GM12878 (cell line): ENCODE results near the gene TTC9C. TPM values are rescaled to one million over a fixed set of nuclear protein-coding genes. Genes with fewer than 3 reads are reported as not detected.

ENCODE experiments used
- ATAC-seq: fragments of 200-7000 bp; cut with Tn5 transposase; 3 replicates; pipeline ENCODE4 v1.9.1; 2020; ENCODE audit warnings: mild to moderate bottlenecking, moderate library complexity
- BruUV-seq: library from RNA; stranded (reverse); fragments of 400-500 nt; replicated peaks from 2 replicates; lab custom pipeline; 2021; lab: Mats Ljungman, UMichigan
- CTCF ChIA-PET: fragments of 300-600 bp; sonication (Branson Sonifier 250); formaldehyde crosslinking; extraction: SDS; loops from one replicate; lab custom pipeline; 2021; ENCODE audit warnings: inconsistent platforms; lab: Yijun Ruan, JAX
- POLR2A ChIA-PET: fragments of 350-600 bp; formaldehyde crosslinking; extraction: SDS; loops from one replicate; lab custom pipeline; 2021; ENCODE audit warnings: inconsistent platforms; lab: Charles Lee
- RAD21 ChIA-PET: fragments of 300-600 bp; sonication (Branson Sonifier 250); formaldehyde crosslinking; loops from one replicate; lab custom pipeline; 2023; ENCODE audit warnings: antibody characterized with exemption; ENCODE audit not compliant: unreplicated experiment; lab: Charles Lee
- SMC1A ChIA-PET: fragments of 300-600 bp; sonication (Branson Sonifier 250); formaldehyde crosslinking; loops from one replicate; lab custom pipeline; 2023; ENCODE audit not compliant: unreplicated experiment, uncharacterized antibody; lab: Charles Lee
- DNase-seq: peaks from one replicate; pipeline ENCODE4 v3.0.0-alpha.2; 2011; ENCODE audit warnings: low read depth, low spot score
- FAIRE-seq: peaks from 3 replicates; lab custom pipeline; 2011; peaks lifted over from hg19 to GRCh38; lab: Jason Lieb, UNC
- H2AFZ ChIP-seq: 2 replicates; pipeline ENCODE4 v1.6.0; 2011; ENCODE audit warnings: low read depth, low read length, control low read depth; ENCODE audit not compliant: control insufficient read depth
- H3K27ac ChIP-seq: 2 replicates; pipeline ENCODE4 v1.5.1; 2011; ENCODE audit warnings: control low read depth; ENCODE audit not compliant: control insufficient read depth, insufficient read depth
- H3K27me3 ChIP-seq, 2 experiments: replicated peaks in 1 of 2; 2 replicates each; pipeline versions ENCODE4 v1.6.0 to v1.6.1; 2011; ENCODE audit warnings: low read length in 1 of 2; ENCODE audit not compliant: control insufficient read depth in 2 of 2, insufficient read depth in 2 of 2
- H3K36me3 ChIP-seq, 2 experiments: 2 replicates each; pipeline ENCODE4 v1.5.1; 2011; ENCODE audit warnings: low read length in 1 of 2; ENCODE audit not compliant: control insufficient read depth in 2 of 2, insufficient read depth in 2 of 2
- H3K4me1 ChIP-seq: 2 replicates; pipeline ENCODE4 v1.6.1; 2011; ENCODE audit warnings: mild to moderate bottlenecking, low read length, moderate library complexity, mixed read lengths; ENCODE audit not compliant: control insufficient read depth, insufficient read depth
- H3K4me2 ChIP-seq: 2 replicates; pipeline ENCODE4 v1.6.0; 2011; ENCODE audit warnings: control low read depth; ENCODE audit not compliant: control insufficient read depth, insufficient read depth
- H3K4me3 ChIP-seq: fragments of 200-600 bp; sonication (generic); 2 replicates; pipeline ENCODE4 v1.5.1; 2016
- H3K79me2 ChIP-seq: 2 replicates; pipeline ENCODE4 v1.6.0; 2011; ENCODE audit warnings: low read length; ENCODE audit not compliant: control insufficient read depth, insufficient read depth
- H3K9ac ChIP-seq: 2 replicates; pipeline ENCODE4 v1.8.0; 2011; ENCODE audit warnings: low read length, control low read depth, mixed read lengths; ENCODE audit not compliant: control insufficient read depth, insufficient read depth
- H3K9me3 ChIP-seq: replicated peaks from 3 replicates; pipeline ENCODE4 v1.5.1; 2011; ENCODE audit warnings: mild to moderate bottlenecking, low read length; ENCODE audit not compliant: control insufficient read depth, insufficient read depth
- H4K20me1 ChIP-seq: 2 replicates; pipeline ENCODE4 v1.6.0; 2011; ENCODE audit not compliant: control insufficient read depth, insufficient read depth
- ASH2L ChIP-seq: fragments of 300-600, 200-600 bp; sonication (generic); IDR thresholded peaks from 2 replicates; pipeline ENCODE4 v1.6.1; 2017; ENCODE audit warnings: low read depth, mild to moderate bottlenecking, borderline replicate concordance
- ATF7 ChIP-seq: fragments of 450-650 bp; IDR thresholded peaks from 2 replicates; pipeline ENCODE4 v1.6.1; 2016; ENCODE audit warnings: low read depth, mild to moderate bottlenecking
- CTCF ChIP-seq, 3 experiments: IDR thresholded peaks in 2 of 3; conservative IDR thresholded peaks in 1 of 3; 2 replicates each; pipeline ENCODE4 v1.5.1; 2011; ENCODE audit warnings: low read depth in 3 of 3, low read length in 3 of 3, mild to moderate bottlenecking in 3 of 3, control low read depth in 2 of 3, moderate library complexity in 2 of 3, inconsistent platforms in 1 of 3, mixed read lengths in 1 of 3; ENCODE audit not compliant: control insufficient read depth in 2 of 3, insufficient read depth in 1 of 3; ENCODE audit errors: extremely low read depth in 1 of 3
- DPF2 ChIP-seq: fragments of 450-650 bp; IDR thresholded peaks from 2 replicates; pipeline ENCODE4 v1.6.1; 2017; ENCODE audit warnings: mild to moderate bottlenecking
- ETV6 ChIP-seq, 2 experiments: fragments of 450-650 bp in 1 of 2; IDR thresholded peaks in 1 of 2; conservative IDR thresholded peaks in 1 of 2; 2 replicates each; pipeline ENCODE4 v1.6.1; 2014; ENCODE audit warnings: antibody characterized with exemption in 1 of 2, borderline replicate concordance in 1 of 2, low read depth in 1 of 2, mild to moderate bottlenecking in 1 of 2, moderate library complexity in 1 of 2
- FOXK2 ChIP-seq: fragments of 450-650 bp; IDR thresholded peaks from 2 replicates; pipeline ENCODE4 v1.6.1; 2017; ENCODE audit warnings: mild to moderate bottlenecking, moderate library complexity
- HCFC1 ChIP-seq: fragments of 150-350 bp; IDR thresholded peaks from 2 replicates; pipeline ENCODE4 v1.6.1; 2014; ENCODE audit warnings: low read length
- JUNB ChIP-seq: IDR thresholded peaks from 2 replicates; pipeline ENCODE4 v1.6.1; 2016; ENCODE audit warnings: antibody characterized with exemption, mild to moderate bottlenecking
- KAT2A ChIP-seq: conservative IDR thresholded peaks from 2 replicates; pipeline ENCODE4 v1.6.1; 2011; ENCODE audit warnings: low read depth, low read length; ENCODE audit not compliant: control insufficient read depth
- KDM1A ChIP-seq: fragments of 200-600 bp; sonication (generic); IDR thresholded peaks from 2 replicates; pipeline ENCODE4 v1.6.1; 2016; ENCODE audit warnings: borderline replicate concordance
- LARP7 ChIP-seq: fragments of 450-650 bp; IDR thresholded peaks from 2 replicates; pipeline ENCODE4 v1.6.1; 2017; ENCODE audit warnings: mild to moderate bottlenecking
- MEF2B ChIP-seq: fragments of 450-650 bp; IDR thresholded peaks from 2 replicates; pipeline ENCODE4 v1.6.1; 2018; ENCODE audit warnings: mild to moderate bottlenecking, moderate library complexity; ENCODE audit not compliant: partially characterized antibody, poor library complexity, severe bottlenecking
- MLLT1 ChIP-seq: fragments of 450-650 bp; IDR thresholded peaks from 2 replicates; pipeline ENCODE4 v1.6.1; 2016; ENCODE audit warnings: mild to moderate bottlenecking
- RFX5 ChIP-seq: IDR thresholded peaks from 2 replicates; pipeline ENCODE4 v1.6.1; 2011; ENCODE audit warnings: low read depth, low read length, improper control_type of control experiment
- SMAD5 ChIP-seq: IDR thresholded peaks from 2 replicates; pipeline ENCODE4 v1.6.1; 2016; ENCODE audit warnings: antibody characterized with exemption, low read depth
- SMC3 ChIP-seq: IDR thresholded peaks from 2 replicates; pipeline ENCODE4 v1.6.1; 2011; ENCODE audit warnings: low read length, improper control_type of control experiment, borderline replicate concordance
- SREBF1 ChIP-seq: IDR thresholded peaks from 2 replicates; pipeline ENCODE4 v1.6.1; 2012; ENCODE audit warnings: mild to moderate bottlenecking, low read length
- SREBF2 ChIP-seq: IDR thresholded peaks from 2 replicates; pipeline ENCODE4 v1.6.1; 2012; ENCODE audit warnings: mild to moderate bottlenecking, low read length
- TAF1 ChIP-seq: IDR thresholded peaks from 2 replicates; pipeline ENCODE4 v1.6.1; 2011; ENCODE audit warnings: mild to moderate bottlenecking, low read depth, low read length, borderline replicate concordance
- YY1 ChIP-seq: IDR thresholded peaks from 2 replicates; pipeline ENCODE4 v1.6.1; 2011; ENCODE audit warnings: low read depth, mild to moderate bottlenecking, low read length
- ZBED1 ChIP-seq: IDR thresholded peaks from 2 replicates; pipeline ENCODE4 v1.6.1; 2016; ENCODE audit warnings: borderline replicate concordance
- WGBS: methylation state at CpG from one replicate; pipeline ENCODE4 v1.1.6; 2016; ENCODE audit warnings: low lambda C conversion rate; ENCODE audit not compliant: insufficient replicate concordance, insufficient coverage; ENCODE audit errors: missing lambda C conversion rate; 5-methylcytosine and 5-hydroxymethylcytosine counted together
- in situ Hi-C: fragments of 300-500 bp; cut with MboI; formaldehyde crosslinking; loops from 9 replicates; pipeline ENCODE4 v1.14.3; 2018; ENCODE audit warnings: mixed read lengths
- intact Hi-C: fragments of 100-400 bp; cut with micrococcal nuclease; formaldehyde crosslinking; loops from one replicate; pipeline ENCODE4 v1.14.2; 2022; ENCODE audit not compliant: unreplicated experiment
- polyA plus RNA-seq, 11 experiments: library from polyadenylated mRNA; depleted of rRNA in 4 of 11; unstranded in 6 of 11; stranded (reverse) in 5 of 11; fragments of >200 nt; fragmentation: Nextera tagmentation in 4 of 11; fragmentation: Illumina TruSeq in 1 of 11; extraction: Ambion mirVana in 4 of 11; extraction: Trizol in 1 of 11; gene quantifications; 1 replicate in 1 of 11; 2 replicates in 10 of 11; pipeline versions ENCODE4 v1.2.1 to v1.2.3, GENCODE V29; 2011 to 2016; ENCODE audit warnings: inconsistent platforms in 2 of 11, missing spikeins in 2 of 11, low read depth in 1 of 11
- total RNA-seq, 4 experiments: library from RNA; depleted of rRNA in 3 of 4; stranded (reverse); fragments of >200 nt in 3 of 4; fragmentation: Illumina TruSeq in 1 of 4; extraction: Trizol in 1 of 4; gene quantifications; 2 replicates each; pipeline versions ENCODE4 v1.2.1 to v1.2.3, GENCODE V29; 2013 to 2021

The TTC9C gene
- total and polyA plus RNA-seq, 10 of the 15 experiments (the other 5 are each of a cell fraction or from before 2014, with no cell fraction given), result 42.0 to 72.3 (median 50.4) TPM

- 9% methylated on average over 54 of the region's 55 CpGs for WGBS
- peak; percentile 44; the same call in 1 of the 2 replicates for TF ChIP-seq ATF7
- TF ChIP-seq JUNB, result no peak
- TF ChIP-seq RFX5, result no peak
- peak in 1 of 2 experiments; percentile 23; a peak in 1 of 4 replicates for TF ChIP-seq ETV6 (conservative IDR thresholded peaks at IDR 0.05 in 1 of 2, IDR thresholded peaks at IDR 0.05 in 1 of 2; ENCODE audit: borderline replicate concordance in 1 of 2, low read depth in 1 of 2)
- peak; percentile 74 for TF ChIP-seq HCFC1
- peak; percentile 99 for TF ChIP-seq MLLT1
- no peak for TF ChIP-seq CTCF (IDR thresholded peaks at IDR 0.05 in 2 of 3, conservative IDR thresholded peaks at IDR 0.05 in 1 of 3; ENCODE audit: control insufficient read depth in 2 of 3, extremely low read depth in 1 of 3, insufficient read depth in 1 of 3, low read depth in 3 of 3, low read length in 3 of 3)
- no peak for TF ChIP-seq FOXK2
- peak; percentile 39; the same call in 1 of the 2 replicates for TF ChIP-seq SMAD5
- TF ChIP-seq YY1, result peak; percentile 85; the same call in 1 of the 2 replicates
- TF ChIP-seq ZBED1, result no peak
- TF ChIP-seq SREBF1, result no peak
- TF ChIP-seq ASH2L, result 0 out of 2 replicates have a peak, but pooled peaks have one; percentile 68
- TF ChIP-seq KAT2A, result no peak
- TF ChIP-seq DPF2, result 0 out of 2 replicates have a peak, but pooled peaks have one; percentile 57
- no peak for TF ChIP-seq SREBF2
- TF ChIP-seq MEF2B, result peak; percentile 89
- TF ChIP-seq LARP7, result peak; percentile 81
- TF ChIP-seq KDM1A, result no peak
- no peak for TF ChIP-seq SMC3
- TF ChIP-seq TAF1, result peak; percentile 81
Observed at GRCh38 chr11:62678770-62679696, 49.3 kb upstream of the TTC9C start, which contains the start of gene UBXN1. Gene UBXN1, minus strand, starts transcription at chr11:62679073. Its CDS starts 150 bp downstream, at chr11:62678923.

More at GRCh38 chr11:62678770-62679696, 49.3 kb upstream of the TTC9C start, which contains the start of gene UBXN1:
- Histone ChIP-seq H3K9me3 (no peaks in the 10 kb centered on the region), H3K27me3 (no peaks in the 10 kb centered on the region), H3K4me1 (peaks cover 11% of the 10 kb centered on the region), H3K4me2 (peak within 1 kb of the TSS; percentile 77), H3K27ac (peak within 1 kb of the TSS; percentile 94), H3K36me3 (peaks cover 0 to 10% of the 10 kb centered on the region in 2 experiments; a peak in 1 of 4 replicates), H2AFZ (peak within 1 kb of the TSS; percentile 78), H3K4me3 (peak within 1 kb of the TSS; percentile 89), H3K9ac (peak within 1 kb of the TSS; percentile 94), H4K20me1 (no peaks in the 10 kb centered on the region; the same call in 1 of the 2 replicates), H3K79me2 (peaks cover 20% of the 10 kb centered on the region)
- POLR2A ChIA-PET, result interaction anchor here (0.6 to 9.7 kb wide), 9 partner anchors 9 to 175 kb away, joined by 3 to 83 read pairs (median 4); partner anchors contain the start of genes C11orf98, CSKMT, EEF1G and HNRNPUL2
- ATAC-seq (peak; percentile 90), FAIRE-seq (peak; percentile 84), DNase-seq (no peak)
- RAD21 ChIA-PET, result interaction anchor here (0.6 to 1.9 kb wide), 5 partner anchors 14 to 254 kb away, joined by 3 to 8 read pairs (median 4); partner anchors contain the start of genes C11orf98, CSKMT and INTS5
- in situ Hi-C loops (no loop called here), intact Hi-C loops (no loop called here)
- SMC1A ChIA-PET, result interaction anchor here (1.0 to 1.6 kb wide), 2 partner anchors 13 to 79 kb away, joined by 3 read pairs; no protein-coding TSS in a partner anchor
- TSS peak; percentile 88 for BruUV-seq
- CTCF ChIA-PET, result interaction anchor here (1.0 to 2.9 kb wide), 6 partner anchors 11 to 284 kb away, joined by 3 to 24 read pairs (median 6); no protein-coding TSS in a partner anchor
